CD4-positive, alpha-beta T cell (primary cell): ENCODE data around the gene ISCA1. TPM values are rescaled to one million over a fixed set of nuclear protein-coding genes. Genes with fewer than 3 reads are reported as not detected.

Experiments
- ATAC-seq: fragments of 200-7000 bp; cut with Tn5 transposase; one replicate; pipeline ENCODE4 v1.10.0; 2022; ENCODE audit warnings: mild to moderate bottlenecking; ENCODE audit not compliant: poor library complexity
- CTCF ChIA-PET: fragments of 350-600 bp; sonication (Branson Sonifier 250); formaldehyde crosslinking; loops from one replicate; lab custom pipeline; 2021; ENCODE audit warnings: antibody characterized with exemption, inconsistent platforms; lab: Charles Lee
- POLR2A ChIA-PET: fragments of 350-600 bp; sonication (Branson Sonifier 250); formaldehyde crosslinking; loops from one replicate; lab custom pipeline; 2021; ENCODE audit warnings: antibody characterized with exemption, inconsistent platforms; lab: Charles Lee
- DNase-seq, 14 experiments: peaks; one replicate each; pipeline ENCODE4 v3.0.0-alpha.2; 2013 to 2020; ENCODE audit warnings: mixed read lengths in 2 of 14
- H3K27ac ChIP-seq, 2 donors: one replicate each; pipeline versions ENCODE4 v1.5.1 to v1.7.0; 2013; ENCODE audit warnings: low read length in 2 of 2, low read depth in 1 of 2, mild to moderate bottlenecking in 1 of 2
- H3K27me3 ChIP-seq, 2 experiments: 1 replicate in 1 of 2; 2 replicates in 1 of 2; pipeline versions ENCODE4 v1.6.1 to v1.7.0; 2013; ENCODE audit warnings: low read length in 2 of 2, control low read depth in 1 of 2, mild to moderate bottlenecking in 1 of 2, moderate library complexity in 1 of 2; ENCODE audit not compliant: insufficient read depth in 2 of 2, control insufficient read depth in 1 of 2
- H3K36me3 ChIP-seq: one replicate; pipeline ENCODE4 v1.6.1; 2013; ENCODE audit warnings: low read length, control low read depth; ENCODE audit not compliant: insufficient read depth
- H3K4me1 ChIP-seq: one replicate; pipeline ENCODE4 v1.6.1; 2013; ENCODE audit warnings: low read length, control low read depth; ENCODE audit not compliant: insufficient read depth
- H3K4me3 ChIP-seq: one replicate; pipeline ENCODE4 v1.5.1; 2013; ENCODE audit warnings: mild to moderate bottlenecking, low read length, moderate library complexity
- H3K9me3 ChIP-seq, 2 experiments: 1 replicate in 1 of 2; 2 replicates in 1 of 2; pipeline versions ENCODE4 v1.6.1 to v1.7.0; 2013; ENCODE audit warnings: low read length in 2 of 2, mild to moderate bottlenecking in 2 of 2, control low read depth in 1 of 2, moderate library complexity in 1 of 2; ENCODE audit not compliant: control insufficient read depth in 1 of 2, insufficient read depth in 1 of 2
- H3K27ac Mint-ChIP-seq: one replicate; pipeline ENCODE4 v1.8.0; 2020; ENCODE audit warnings: mixed read lengths
- H3K27me3 Mint-ChIP-seq: one replicate; pipeline ENCODE4 v1.8.0; 2021; ENCODE audit warnings: mixed read lengths
- H3K36me3 Mint-ChIP-seq: one replicate; pipeline ENCODE4 v1.8.0; 2021; ENCODE audit warnings: low read depth, mixed read lengths
- H3K4me1 Mint-ChIP-seq: one replicate; pipeline ENCODE4 v1.8.0; 2021; ENCODE audit warnings: low read depth, mixed read lengths
- H3K4me3 Mint-ChIP-seq: one replicate; pipeline ENCODE4 v1.8.0; 2020; ENCODE audit warnings: mild to moderate bottlenecking, mixed read lengths
- H3K9me3 Mint-ChIP-seq: one replicate; pipeline ENCODE4 v1.8.0; 2020; ENCODE audit warnings: mixed read lengths
- CTCF ChIP-seq: fragments of 200-600 bp; IDR thresholded peaks from one replicate; pipeline ENCODE4 v1.8.0; 2022; ENCODE audit warnings: antibody characterized with exemption, mild to moderate bottlenecking
- intact Hi-C, 2 experiments: fragments of 100-400 bp; cut with DNase I in 1 of 2; cut with micrococcal nuclease in 1 of 2; formaldehyde crosslinking; loops; one replicate each; pipeline versions ENCODE4 v1.15.1 to v1.9.0; 2023 to 2025; cut with DNase I, micrococcal nuclease
- total RNA-seq, 174 experiments: library from RNA in 2 of 174; stranded (reverse) in 2 of 174; gene quantifications; one replicate each; pipeline ENCODE4 v1.2.3 and lab custom pipeline; 2021 to 2026

ISCA1 gene
- total RNA-seq, 2 experiments from 2014 or later, result 85.3 to 91.6 TPM

GRCh38 chr9:86246752-86247161 is 35.6 kb downstream of the ISCA1 start:
- Mint-ChIP-seq H3K4me3 (no peak overlapping the region), H3K9me3 (no peaks in the 10 kb centered on the region), H3K27ac (no peak overlapping the region), H3K4me1 (no peaks in the 10 kb centered on the region), H3K27me3 (no peaks in the 10 kb centered on the region), H3K36me3 (no peaks in the 10 kb centered on the region)
- Histone ChIP-seq H3K9me3 (no peaks in the 10 kb centered on the region), H3K27me3 (no peaks in the 10 kb centered on the region), H3K27ac (no peak overlapping the region), H3K36me3 (no peaks in the 10 kb centered on the region), H3K4me3 (no peak overlapping the region), H3K4me1 (no peaks in the 10 kb centered on the region)
- TF ChIP-seq CTCF, result no peak
- CTCF ChIA-PET, result no interaction called here
- no peak for DNase-seq
- no peak for ATAC-seq
- POLR2A ChIA-PET, result no interaction called here
- intact Hi-C loops, result no loop called here

- H3K4me1 Mint-ChIP-seq, result no peaks in the 10 kb centered on the region
- H3K9me3 ChIP-seq, result no peaks in the 10 kb centered on the region
- POLR2A ChIA-PET, result no interaction called here
- no peak overlapping the region for H3K27ac Mint-ChIP-seq
- DNase-seq, result no peak
- H3K9me3 Mint-ChIP-seq, result no peaks in the 10 kb centered on the region
- H3K4me3 Mint-ChIP-seq, result no peak overlapping the region
- H3K4me3 ChIP-seq, result no peak overlapping the region
- CTCF ChIA-PET, result no interaction called here
- no peaks in the 10 kb centered on the region for H3K36me3 ChIP-seq
- H3K4me1 ChIP-seq, result no peaks in the 10 kb centered on the region
- no peak for TF ChIP-seq CTCF
- no peak for ATAC-seq
- no peaks in the 10 kb centered on the region for H3K27me3 ChIP-seq
- H3K36me3 Mint-ChIP-seq, result no peaks in the 10 kb centered on the region
- intact Hi-C loops, result no loop called here
- no peaks in the 10 kb centered on the region for H3K27me3 Mint-ChIP-seq
- H3K27ac ChIP-seq, result no peak overlapping the region
Observed at GRCh38 chr9:86242071-86242470, 40.3 kb downstream of the ISCA1 start.

- H3K36me3 ChIP-seq, result no peaks in the 10 kb centered on the region
- TF ChIP-seq CTCF, result no peak
- no peak overlapping the region for H3K4me3 ChIP-seq
- intact Hi-C loops, result no loop called here
- Mint-ChIP-seq H3K4me3 (no peak overlapping the region), H3K27ac (no peak overlapping the region), H3K9me3 (no peaks in the 10 kb centered on the region), H3K27me3 (no peaks in the 10 kb centered on the region), H3K36me3 (no peaks in the 10 kb centered on the region), H3K4me1 (no peaks in the 10 kb centered on the region)
- ChIA-PET CTCF (no interaction called here), POLR2A (no interaction called here)
- H3K27ac ChIP-seq, result no peak overlapping the region
- DNase-seq (no peak), ATAC-seq (no peak)
- no peaks in the 10 kb centered on the region for H3K27me3 ChIP-seq
- H3K4me1 ChIP-seq, result no peaks in the 10 kb centered on the region
- no peaks in the 10 kb centered on the region for H3K9me3 ChIP-seq
Observed at GRCh38 chr9:86241216-86241615, 41.1 kb downstream of the ISCA1 start.
